HCT116 (cell line): ENCODE data around the gene CDC42EP4. TPM values are rescaled to one million over a fixed set of nuclear protein-coding genes. Genes with fewer than 3 reads are reported as not detected.

Source experiments
- ATAC-seq: fragments of 200-7000 bp; cut with Tn5 transposase; 2 replicates; pipeline ENCODE4 v1.9.1; 2020; ENCODE audit warnings: mild to moderate bottlenecking, moderate library complexity
- BruUV-seq: library from RNA; stranded (reverse); fragments of 400-500 nt; replicated peaks from 2 replicates; lab custom pipeline; 2021; lab: Mats Ljungman, UMichigan
- CTCF ChIA-PET: fragments of 300-600 bp; sonication (Branson Sonifier 250); formaldehyde crosslinking; loops from one replicate; lab custom pipeline; 2021; ENCODE audit warnings: antibody characterized with exemption; lab: Charles Lee
- POLR2A ChIA-PET: fragments of 300-600, 350-600 bp; sonication (Branson Sonifier 250); formaldehyde crosslinking; loops from one replicate; lab custom pipeline; 2021; ENCODE audit warnings: antibody characterized with exemption; lab: Charles Lee
- RAD21 ChIA-PET, 2 experiments: fragments of 300-600 bp; sonication (Branson Sonifier 250); formaldehyde crosslinking; loops; one replicate each; lab custom pipeline; 2023; ENCODE audit warnings: low total read pairs in 2 of 2; ENCODE audit not compliant: uncharacterized antibody in 2 of 2, unreplicated experiment in 2 of 2, low non-redundant PET in 1 of 2; lab: Charles Lee
- DNase-seq: peaks from one replicate; pipeline ENCODE4 v3.0.0-alpha.2; 2010; ENCODE audit warnings: low read depth, low spot score
- H2AFZ ChIP-seq: fragments of 200-600 bp; shearing (Covaris generic), sonication (generic); 2 replicates; pipeline ENCODE4 v1.6.1; 2017; ENCODE audit warnings: low read depth, mixed run types, mixed read lengths, antibody characterized with exemption, low read length; ENCODE audit not compliant: poor library complexity, severe bottlenecking
- H3K27ac ChIP-seq: 2 replicates; pipeline ENCODE4 v1.5.1; 2012; ENCODE audit warnings: low read depth, low read length
- H3K27me3 ChIP-seq: fragments of 200-600 bp; sonication (generic); 2 replicates; pipeline ENCODE4 v1.6.1; 2016; ENCODE audit warnings: mixed run types, low read length, mixed read lengths; ENCODE audit not compliant: insufficient read depth
- H3K36me3 ChIP-seq, 2 experiments: fragments of 200-500 bp in 1 of 2; fragments of 200-600 bp in 1 of 2; sonication (Bioruptor generic) in 1 of 2; sonication (generic) in 1 of 2; 2 replicates each; pipeline versions ENCODE4 v1.5.1 to v1.6.1; 2014 to 2016; ENCODE audit warnings: low read length in 2 of 2, inconsistent platforms in 1 of 2, mixed read lengths in 1 of 2, mixed run types in 1 of 2; ENCODE audit not compliant: insufficient read depth in 2 of 2, control insufficient read depth in 1 of 2
- H3K4me1 ChIP-seq, 2 experiments: fragments of 200-600 bp in 1 of 2; sonication (generic) in 1 of 2; 2 replicates each; pipeline versions ENCODE4 v1.5.1 to v1.6.1; 2012 to 2017; ENCODE audit warnings: low read length in 2 of 2, inconsistent platforms in 1 of 2, mild to moderate bottlenecking in 1 of 2, mixed read lengths in 1 of 2, mixed run types in 1 of 2, moderate library complexity in 1 of 2; ENCODE audit not compliant: insufficient read depth in 2 of 2, control insufficient read depth in 1 of 2
- H3K4me2 ChIP-seq: fragments of 200-600 bp; sonication (generic); 2 replicates; pipeline ENCODE4 v1.6.1; 2017; ENCODE audit warnings: mixed run types, low read length, mixed read lengths
- H3K4me3 ChIP-seq, 2 experiments: fragments of 200-600 bp in 1 of 2; sonication (generic) in 1 of 2; replicated peaks in 1 of 2; 2 replicates each; pipeline ENCODE4 v1.5.1; 2011 to 2016; ENCODE audit warnings: low read length in 2 of 2, control low read depth in 1 of 2, low read depth in 1 of 2, mild to moderate bottlenecking in 1 of 2, mixed read lengths in 1 of 2, mixed run types in 1 of 2
- H3K79me2 ChIP-seq: fragments of 200-600 bp; sonication (generic); 2 replicates; pipeline ENCODE4 v1.6.1; 2017; ENCODE audit warnings: mild to moderate bottlenecking, mixed run types, low read length, moderate library complexity, mixed read lengths; ENCODE audit not compliant: insufficient read depth
- H3K9ac ChIP-seq: fragments of 200-600 bp; sonication (generic); 2 replicates; pipeline ENCODE4 v1.6.1; 2016; ENCODE audit warnings: low read length, mixed read lengths
- H3K9me2 ChIP-seq: fragments of 200-600 bp; sonication (generic), shearing (Covaris generic); 2 replicates; pipeline ENCODE4 v1.6.1; 2017; ENCODE audit warnings: mixed run types, mild to moderate bottlenecking, moderate library complexity; ENCODE audit not compliant: insufficient read depth
- H3K9me3 ChIP-seq, 2 experiments: fragments of 200-500 bp in 1 of 2; fragments of 200-600 bp in 1 of 2; sonication (Bioruptor generic) in 1 of 2; sonication (generic) in 1 of 2; 2 replicates each; pipeline ENCODE4 v1.6.1; 2014 to 2017; ENCODE audit warnings: low read length in 2 of 2, mixed read lengths in 2 of 2, inconsistent platforms in 1 of 2, low read depth in 1 of 2, mild to moderate bottlenecking in 1 of 2, mixed run types in 1 of 2, moderate library complexity in 1 of 2; ENCODE audit not compliant: control insufficient read depth in 1 of 2, insufficient read depth in 1 of 2
- H4K20me1 ChIP-seq: fragments of 200-600 bp; sonication (generic), shearing (Covaris generic); 2 replicates; pipeline ENCODE4 v1.6.1; 2017; ENCODE audit warnings: mixed run types, mild to moderate bottlenecking, moderate library complexity; ENCODE audit not compliant: insufficient read depth
- CBX3 ChIP-seq: IDR thresholded peaks from 2 replicates; pipeline ENCODE4 v1.6.1; 2012; ENCODE audit warnings: low read depth
- EZH2phosphoT487 ChIP-seq: fragments of 200-600 bp; IDR thresholded peaks from 2 replicates; pipeline ENCODE4 v1.6.1; 2018; ENCODE audit warnings: antibody characterized with exemption, borderline replicate concordance
- FOSL1 ChIP-seq: IDR thresholded peaks from 2 replicates; pipeline ENCODE4 v1.6.1; 2012; ENCODE audit warnings: low read depth
- POLR2A ChIP-seq: IDR thresholded peaks from 2 replicates; pipeline ENCODE4 v1.7.0; 2011; ENCODE audit warnings: borderline replicate concordance; ENCODE audit not compliant: insufficient read depth, insufficient read length; ENCODE audit errors: extremely low read depth
- TCF7L2 ChIP-seq: IDR thresholded peaks from 2 replicates; pipeline ENCODE4 v1.7.0; 2011; ENCODE audit warnings: borderline replicate concordance, inconsistent platforms; ENCODE audit not compliant: insufficient read depth, insufficient read length; ENCODE audit errors: extremely low read depth
- intact Hi-C: fragments of 100-400 bp; cut with micrococcal nuclease; formaldehyde crosslinking; loops from 2 replicates; pipeline ENCODE4 v1.10.0; 2022
- total RNA-seq: library from RNA; stranded (reverse); gene quantifications from one replicate; pipeline ENCODE4 v1.2.1, GENCODE V29; 2021; ENCODE audit not compliant: unreplicated experiment
- TF ChIP-seq, protein P1 (sequence below): IDR thresholded peaks from 2 replicates; pipeline ENCODE4 v1.6.1; 2011; ENCODE audit warnings: mild to moderate bottlenecking, low read length, moderate library complexity; ENCODE audit not compliant: insufficient replicate concordance; ENCODE audit errors: extremely low read depth

Gene CDC42EP4
- total RNA-seq, 1 experiment from 2014 or later, result 54.9 TPM

DNA sequence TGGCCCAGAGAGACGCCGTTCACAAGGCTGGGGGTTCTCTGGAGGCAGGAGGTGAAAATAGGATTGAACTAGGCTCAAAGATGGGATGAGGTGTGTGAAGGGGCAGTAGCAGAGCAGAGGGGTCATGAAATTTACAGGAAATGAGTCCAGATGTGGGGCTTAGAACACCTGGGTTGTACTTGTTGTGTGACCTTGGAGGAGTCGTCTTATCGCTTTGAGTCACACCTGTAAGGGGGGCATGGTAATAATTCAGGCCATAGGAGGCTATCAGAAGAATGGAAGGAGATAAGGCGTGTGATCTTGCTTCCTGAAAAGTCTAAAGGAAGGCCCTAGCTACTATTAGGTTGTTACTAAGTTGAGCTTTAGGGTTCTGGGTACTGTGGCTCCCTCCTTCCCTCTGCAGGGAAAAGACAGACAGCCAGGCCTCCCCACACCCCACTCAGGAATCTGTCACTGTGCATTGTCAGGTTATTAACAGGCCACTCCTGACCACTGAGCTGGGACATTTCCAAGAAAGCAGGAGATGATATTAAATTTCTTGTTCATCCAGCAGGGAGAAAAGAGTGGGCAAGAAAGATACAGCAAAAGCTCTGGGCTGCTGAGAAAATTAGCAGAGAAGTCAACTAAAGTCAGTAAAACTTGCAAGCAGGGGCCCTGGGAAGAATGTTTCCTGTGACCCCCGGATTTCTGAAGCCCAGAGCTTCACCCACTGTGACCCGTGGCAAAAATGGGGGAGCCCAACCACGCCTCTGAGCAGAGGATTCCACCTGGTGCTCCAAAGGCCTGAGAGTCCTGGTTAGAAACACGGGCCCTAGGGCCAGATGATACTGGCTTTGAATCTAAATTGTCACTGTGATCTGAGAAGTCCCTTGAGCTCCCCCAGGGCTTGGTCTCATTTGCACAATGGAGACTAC is 6.0 kb upstream of the CDC42EP4 start:
- DNase-seq (no peak), ATAC-seq (no peak)
- TF ChIP-seq, protein P1, sequence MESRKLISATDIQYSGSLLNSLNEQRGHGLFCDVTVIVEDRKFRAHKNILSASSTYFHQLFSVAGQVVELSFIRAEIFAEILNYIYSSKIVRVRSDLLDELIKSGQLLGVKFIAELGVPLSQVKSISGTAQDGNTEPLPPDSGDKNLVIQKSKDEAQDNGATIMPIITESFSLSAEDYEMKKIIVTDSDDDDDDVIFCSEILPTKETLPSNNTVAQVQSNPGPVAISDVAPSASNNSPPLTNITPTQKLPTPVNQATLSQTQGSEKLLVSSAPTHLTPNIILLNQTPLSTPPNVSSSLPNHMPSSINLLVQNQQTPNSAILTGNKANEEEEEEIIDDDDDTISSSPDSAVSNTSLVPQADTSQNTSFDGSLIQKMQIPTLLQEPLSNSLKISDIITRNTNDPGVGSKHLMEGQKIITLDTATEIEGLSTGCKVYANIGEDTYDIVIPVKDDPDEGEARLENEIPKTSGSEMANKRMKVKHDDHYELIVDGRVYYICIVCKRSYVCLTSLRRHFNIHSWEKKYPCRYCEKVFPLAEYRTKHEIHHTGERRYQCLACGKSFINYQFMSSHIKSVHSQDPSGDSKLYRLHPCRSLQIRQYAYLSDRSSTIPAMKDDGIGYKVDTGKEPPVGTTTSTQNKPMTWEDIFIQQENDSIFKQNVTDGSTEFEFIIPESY, result no peak
- TF ChIP-seq CBX3 (no peak), EZH2phosphoT487 (no peak), FOSL1 (no peak), TCF7L2 (no peak), POLR2A (no peak)
- Histone ChIP-seq H4K20me1 (no peaks in the 10 kb centered on the region), H3K9me3 (no peaks in the 10 kb centered on the region), H3K36me3 (no peaks in the 10 kb centered on the region), H3K4me3 (no peak overlapping the region), H3K27me3 (no peaks in the 10 kb centered on the region), H3K4me1 (peaks cover under 1 to 10% of the 10 kb centered on the region in 2 experiments), H3K9me2 (no peaks in the 10 kb centered on the region), H2AFZ (no peak overlapping the region), H3K9ac (no peak overlapping the region), H3K4me2 (no peak overlapping the region), H3K27ac (no peak overlapping the region), H3K79me2 (no peaks in the 10 kb centered on the region)
- ChIA-PET CTCF (interaction anchor here (2.1 kb wide), 1 partner anchor 52 kb away, joined by 6 read pairs; no protein-coding TSS in a partner anchor), POLR2A (no interaction called here), RAD21 (no interaction called here)
- BruUV-seq, result no TSS peak
- intact Hi-C loops, result no loop called here
